ENCODE measurements around the gene THEMIS2. TPM values are rescaled to one million over a fixed set of nuclear protein-coding genes. Genes with fewer than 3 reads are reported as not detected.
A peak's percentile ranks its signal among the peaks of the same experiment; 100 is the strongest.
"Not testable (repeated sequence)": the region's sequence is repeated elsewhere in the genome, so short reads cannot be mapped to it uniquely, and the experiment has no call there.

THEMIS2 gene
- 10.7 TPM for total RNA-seq

GRCh38 chr1:27872059-27872801, at the start of gene THEMIS2:
Gene THEMIS2, plus strand, starts transcription at chr1:27872544. Its CDS starts 28 bp downstream, at chr1:27872572.
- DNase-seq (ENCODE audit: low spot score): no peak

GRCh38 chr1:27823784-27824183, 48.6 kb upstream of the THEMIS2 start:
- DNase-seq (ENCODE audit: low spot score): no peak

- no peak for DNase-seq (ENCODE audit: low spot score)
Measured at GRCh38 chr1:27824411-27824810, 47.9 kb upstream of the THEMIS2 start.

- not testable (repeated sequence) for DNase-seq (ENCODE audit: low spot score)
Measured at GRCh38 chr1:27829339-27829960, 42.9 kb upstream of the THEMIS2 start.

DNA sequence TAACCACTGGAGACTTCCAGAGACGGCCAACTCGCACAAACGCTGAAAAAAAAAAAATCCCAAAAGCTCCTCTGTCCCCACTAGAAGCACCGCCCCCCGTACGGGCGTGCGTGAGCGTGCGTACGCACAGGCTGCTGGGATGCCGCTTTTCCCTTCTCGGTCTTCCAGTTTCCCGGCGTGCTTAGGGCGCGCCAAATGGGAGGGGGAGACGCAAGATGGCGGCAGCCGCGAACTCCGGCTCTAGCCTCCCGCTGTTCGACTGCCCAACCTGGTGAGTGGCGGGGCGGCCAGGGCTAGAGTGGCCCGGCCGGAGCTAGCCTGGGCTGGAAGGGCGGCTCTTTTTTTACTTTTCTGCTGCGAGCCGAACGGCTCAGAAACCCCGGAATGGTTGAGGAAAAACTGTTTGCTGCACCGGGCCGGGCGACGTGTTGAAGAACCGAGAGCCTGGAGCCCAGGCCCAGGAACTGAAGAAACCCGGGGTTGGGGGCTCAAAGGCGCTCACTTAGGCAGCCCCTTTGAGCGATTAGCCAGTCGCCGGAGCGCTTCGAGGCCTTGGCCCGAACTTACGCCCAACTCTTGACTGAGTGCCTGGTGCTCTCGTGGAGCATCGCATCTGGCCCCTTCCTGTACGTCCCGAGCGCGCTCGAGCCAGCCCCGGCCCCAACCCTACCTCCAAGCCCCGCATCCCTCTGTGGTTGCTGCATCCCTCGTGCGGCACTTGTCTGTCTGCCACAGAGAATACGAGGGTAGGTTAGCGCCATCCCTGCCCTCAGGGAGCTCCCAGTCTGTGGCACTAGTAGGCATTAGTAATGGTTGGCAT, 41.5 kb upstream of the THEMIS2 start, which contains the start of gene PPP1R8:
PPP1R8 (plus strand) TSS at position 162 of the 820 bp plus-strand sequence; CDS start at position 216, 54 bp downstream.
- DNase-seq (ENCODE audit: low spot score): peak; percentile 94

DNA sequence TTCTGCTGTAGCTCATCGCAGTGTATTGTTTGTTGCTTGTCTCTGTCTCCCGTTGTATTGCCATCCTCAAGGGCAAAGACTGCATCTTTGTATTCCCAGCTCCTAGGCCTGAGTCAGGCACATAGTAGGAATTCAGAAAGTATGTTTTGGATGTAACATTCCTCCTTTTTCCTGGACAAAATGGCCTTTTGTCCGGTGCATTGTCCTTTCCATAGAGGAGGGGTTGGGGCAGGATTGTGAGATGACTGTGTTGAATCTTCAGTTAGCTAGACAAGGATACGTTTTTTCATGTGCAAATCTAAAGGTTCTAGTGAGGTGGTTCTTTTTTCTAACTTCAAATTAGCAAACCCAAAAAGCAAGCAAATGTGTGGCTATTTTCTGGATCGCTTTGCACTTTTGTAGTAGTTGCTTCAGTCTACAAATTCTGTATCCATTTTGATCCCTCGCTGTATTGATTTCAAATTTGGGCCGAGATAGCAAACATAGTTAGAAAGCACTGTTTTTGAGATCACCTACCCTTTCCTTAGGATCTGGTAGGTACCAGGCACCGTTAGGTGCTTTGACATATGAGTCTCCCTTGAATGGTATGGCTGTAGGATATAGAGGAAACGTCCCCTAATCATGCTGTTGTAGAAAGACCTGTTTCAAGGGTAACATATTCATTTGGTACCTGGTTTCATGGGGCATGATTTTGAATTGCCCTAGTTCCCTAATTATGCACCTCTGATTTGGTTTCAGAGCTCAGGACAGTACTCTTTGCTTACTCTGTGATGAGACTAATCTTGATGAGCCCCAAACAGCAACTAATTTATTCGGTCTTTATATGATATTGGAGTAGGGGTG, 40.6 kb upstream of the THEMIS2 start:
- no peak for DNase-seq (ENCODE audit: low spot score)

DNA sequence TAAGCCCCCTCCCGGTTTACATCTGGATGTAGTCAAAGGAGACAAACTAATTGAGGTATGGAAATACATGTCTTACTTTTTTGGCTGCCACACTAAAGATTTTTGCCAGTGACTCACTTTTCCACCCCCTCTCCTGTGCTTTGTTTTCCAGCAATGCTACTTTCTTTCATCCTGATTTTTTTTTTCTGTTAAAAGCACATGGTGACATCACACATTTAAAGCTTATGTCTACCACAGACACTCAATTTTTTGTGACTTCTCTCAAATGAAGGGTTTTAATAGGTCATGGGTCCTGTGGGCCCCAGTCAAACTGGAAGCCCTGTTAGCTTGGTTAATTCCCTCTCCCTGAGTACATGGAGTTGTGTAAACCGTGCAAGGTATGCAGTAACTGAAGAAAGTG, 39.6 kb upstream of the THEMIS2 start:
- no peak for DNase-seq (ENCODE audit: low spot score)

DNA sequence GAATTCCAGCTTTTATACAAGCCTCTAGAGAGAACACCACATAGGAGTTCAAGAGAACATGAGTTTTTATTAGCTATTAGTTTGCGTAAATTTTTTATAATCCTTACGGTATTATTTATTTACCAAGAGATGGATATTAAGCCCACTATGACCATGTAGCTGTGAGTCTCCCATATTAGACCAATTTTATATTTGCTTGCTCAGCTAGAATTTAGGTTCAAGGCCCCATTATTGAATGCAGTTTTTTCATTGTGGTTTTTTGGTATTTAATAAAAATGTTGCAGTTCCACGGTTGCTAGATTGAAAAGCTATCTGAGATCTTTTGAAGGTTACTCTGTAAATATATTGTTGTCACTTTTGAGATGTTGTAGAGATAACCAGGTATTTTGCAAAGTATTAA, 38.9 kb upstream of the THEMIS2 start:
- no peak for DNase-seq (ENCODE audit: low spot score)

DNA sequence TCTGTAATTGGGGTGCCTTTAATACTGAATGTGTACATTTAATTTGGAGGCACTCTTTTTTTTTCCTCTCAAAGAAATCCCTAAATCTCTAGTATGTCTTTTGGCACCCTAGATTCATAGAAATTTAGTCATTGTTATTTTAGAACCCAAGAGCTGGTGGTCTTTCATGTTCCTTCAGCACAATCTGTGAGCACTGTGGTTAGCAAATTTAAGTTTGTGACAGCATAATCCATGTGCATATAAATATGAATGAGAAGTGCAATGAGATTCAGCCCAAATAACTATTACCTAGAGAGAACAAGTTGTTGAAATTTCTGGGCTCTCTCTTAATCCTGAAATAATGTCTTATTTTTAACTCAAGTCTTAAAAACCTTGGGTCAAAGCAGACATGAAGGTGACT, 37.3 kb upstream of the THEMIS2 start:
- no peak for DNase-seq (ENCODE audit: low spot score)

GRCh38 chr1:27835501-27835900, 36.8 kb upstream of the THEMIS2 start:
- no peak for DNase-seq (ENCODE audit: low spot score)

DNA sequence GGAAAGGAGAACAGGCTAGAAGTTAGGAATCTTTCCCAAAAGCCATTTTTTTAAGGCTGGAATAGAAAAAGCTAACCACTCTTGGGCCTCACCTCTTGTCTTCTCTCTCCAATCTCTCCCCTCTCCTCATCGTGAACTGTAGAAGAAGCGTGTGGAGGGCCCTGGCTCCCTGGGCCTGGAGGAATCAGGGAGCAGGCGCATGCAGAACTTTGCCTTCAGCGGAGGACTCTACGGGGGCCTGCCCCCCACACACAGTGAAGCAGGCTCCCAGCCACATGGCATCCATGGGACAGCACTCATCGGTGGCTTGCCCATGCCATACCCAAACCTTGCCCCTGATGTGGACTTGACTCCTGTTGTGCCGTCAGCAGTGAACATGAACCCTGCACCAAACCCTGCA, 22.4 kb upstream of the THEMIS2 start:
- no peak for DNase-seq (ENCODE audit: low spot score)

GRCh38 chr1:27855085-27855484, 17.3 kb upstream of the THEMIS2 start:
- DNase-seq (ENCODE audit: low spot score): no peak

- DNase-seq (ENCODE audit: low spot score): no peak
Measured at GRCh38 chr1:27856561-27857343, 15.6 kb upstream of the THEMIS2 start.

- DNase-seq (ENCODE audit: low spot score): not testable (repeated sequence)
Measured at GRCh38 chr1:27857552-27857951, 14.8 kb upstream of the THEMIS2 start.

DNA sequence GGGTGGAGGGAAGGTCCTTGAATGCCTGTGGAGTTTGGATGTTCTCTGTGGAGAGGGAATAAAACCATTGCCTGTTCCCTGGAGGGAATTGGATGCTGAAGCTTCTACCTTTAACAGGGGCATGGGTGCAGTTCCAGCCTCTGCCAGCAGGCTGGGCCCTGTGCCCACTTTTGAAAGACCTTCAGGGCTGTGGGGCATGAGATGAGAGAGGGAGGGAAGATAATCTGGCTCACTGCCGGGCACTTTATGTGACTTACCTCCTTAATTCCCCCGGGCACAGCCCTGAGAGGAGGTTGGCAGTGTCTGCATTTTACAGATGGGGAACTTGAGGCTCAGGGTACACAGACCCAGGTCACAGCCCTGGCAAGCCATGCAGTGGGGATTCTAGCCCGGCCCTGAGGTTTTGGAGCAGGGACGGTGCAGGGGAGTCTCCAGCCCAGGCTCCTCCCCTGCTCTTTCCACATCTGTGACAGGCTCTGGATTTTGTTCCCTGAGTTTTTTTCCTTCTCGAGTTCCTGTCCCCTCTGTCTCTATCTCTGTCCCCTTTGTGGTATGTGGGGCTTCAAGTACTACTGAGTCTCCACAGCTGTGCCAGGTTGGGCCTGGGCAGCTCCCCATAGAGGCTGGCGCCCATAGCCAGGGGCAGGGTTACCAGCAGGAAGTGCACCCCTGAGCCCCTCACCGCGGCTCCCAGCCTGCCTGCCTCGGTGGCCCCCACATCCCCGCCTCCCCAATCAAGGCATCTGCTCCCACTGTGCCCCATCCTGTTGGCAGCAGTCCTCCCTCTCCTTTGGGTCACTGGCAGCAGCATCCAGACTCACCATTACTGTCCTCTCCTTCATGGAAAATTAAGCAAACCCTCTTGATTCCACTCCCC, 14.0 kb upstream of the THEMIS2 start:
- peak; percentile 88 for DNase-seq (ENCODE audit: low spot score)

GRCh38 chr1:27858949-27859576, 13.3 kb upstream of the THEMIS2 start:
- no peak for DNase-seq (ENCODE audit: low spot score)

DNA sequence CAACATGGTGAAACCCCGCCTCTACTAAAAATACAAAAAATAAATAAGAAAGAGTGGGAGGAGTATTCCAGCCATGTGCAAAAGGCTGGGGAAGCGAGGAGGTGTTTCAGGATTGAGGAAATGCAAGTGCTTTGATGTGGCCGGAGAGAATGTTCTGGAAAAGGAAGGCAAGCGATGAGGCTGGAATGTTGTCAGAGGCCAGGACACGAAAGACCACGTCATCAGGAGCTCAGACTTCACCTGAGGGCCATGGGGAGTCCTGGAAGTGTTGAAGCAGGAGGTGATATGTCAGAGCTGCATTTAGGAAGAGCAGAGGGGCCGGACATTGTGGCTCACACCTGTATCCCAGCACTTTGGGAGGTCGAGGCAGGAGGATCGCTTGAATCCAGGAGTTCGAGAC, 10.9 kb upstream of the THEMIS2 start:
- DNase-seq (ENCODE audit: low spot score): no peak

- no peak for DNase-seq (ENCODE audit: low spot score)
Measured at GRCh38 chr1:27862004-27862403, 10.3 kb upstream of the THEMIS2 start.
